ENCODE data around the gene ATP6V1A. TPM values are rescaled to one million over a fixed set of nuclear protein-coding genes. Genes with fewer than 3 reads are reported as not detected.
"Not testable (repeated sequence)": the region's sequence is repeated elsewhere in the genome, so short reads cannot be mapped to it uniquely, and the experiment has no call there.

Gene ATP6V1A
- total RNA-seq, 4 donors from 2014 or later = 21.0 to 23.5 (median 22.8) TPM

- no peak for DNase-seq (ENCODE audit: extremely low spot score)
- TF ChIP-seq CTCF (IDR thresholded peaks at IDR 0.05) (no peak), POLR2A (IDR thresholded peaks at IDR 0.05; ENCODE audit: low read depth) (no peak), EP300 (IDR thresholded peaks at IDR 0.05) (no peak), POLR2AphosphoS5 (IDR thresholded peaks at IDR 0.05) (no peak)
- intact Hi-C loops (cut with DNase I) = no loop called here
- Histone ChIP-seq H3K9me3 (no peaks in the 10 kb centered on the region), H3K4me1 (no peaks in the 10 kb centered on the region), H3K36me3 (no peaks in the 10 kb centered on the region), H3K4me3 (no peak overlapping the region), H3K27me3 (no peaks in the 10 kb centered on the region), H3K27ac (replicated peaks in 1 of 4) (no peak overlapping the region)
Observed at GRCh38 chr3:113847247-113847646, 100.4 kb downstream of the ATP6V1A start.

GRCh38 chr3:113847664-113848461, 101.0 kb downstream of the ATP6V1A start:
- 86% methylated on average over 2 of the region's 2 CpGs for WGBS
- Histone ChIP-seq H3K9me3 (no peaks in the 10 kb centered on the region), H3K4me1 (no peaks in the 10 kb centered on the region), H3K4me3 (no peak overlapping the region), H3K36me3 (no peaks in the 10 kb centered on the region), H3K27me3 (no peaks in the 10 kb centered on the region), H3K27ac (replicated peaks in 1 of 4) (no peak overlapping the region)
- intact Hi-C loops (cut with DNase I) = no loop called here
- no peak for TF ChIP-seq POLR2A (IDR thresholded peaks at IDR 0.05; ENCODE audit: low read depth)
- no peak for TF ChIP-seq POLR2AphosphoS5 (IDR thresholded peaks at IDR 0.05)
- TF ChIP-seq EP300 (IDR thresholded peaks at IDR 0.05) = no peak
- no peak for TF ChIP-seq CTCF (IDR thresholded peaks at IDR 0.05)
- no peak for DNase-seq (ENCODE audit: extremely low spot score)

GRCh38 chr3:113849071-113849470, 102.2 kb downstream of the ATP6V1A start:
- H3K36me3 ChIP-seq; intact Hi-C loops (cut with DNase I); H3K4me1 ChIP-seq; H3K9me3 ChIP-seq; H3K4me3 ChIP-seq; H3K27me3 ChIP-seq; H3K27ac ChIP-seq (replicated peaks in 1 of 4); DNase-seq (ENCODE audit: extremely low spot score): not testable (repeated sequence)
- WGBS = 92% methylated on average over 3 of the region's 3 CpGs

GRCh38 chr3:113849841-113850240, 103.0 kb downstream of the ATP6V1A start:
- H3K4me3 ChIP-seq; H3K9me3 ChIP-seq; H3K36me3 ChIP-seq; intact Hi-C loops (cut with DNase I); H3K27me3 ChIP-seq; H3K27ac ChIP-seq (replicated peaks in 1 of 4); DNase-seq (ENCODE audit: extremely low spot score); H3K4me1 ChIP-seq: not testable (repeated sequence)
- 92% methylated on average over 8 of the region's 22 CpGs for WGBS

- intact Hi-C loops (cut with DNase I) = not testable (repeated sequence)
Observed at GRCh38 chr3:113850391-113850790, 103.6 kb downstream of the ATP6V1A start.

GRCh38 chr3:113852506-113852905, 105.7 kb downstream of the ATP6V1A start:
- no peaks in the 10 kb centered on the region for H3K27me3 ChIP-seq
- H3K36me3 ChIP-seq = no peaks in the 10 kb centered on the region
- no peak for DNase-seq (ENCODE audit: extremely low spot score)
- 77% methylated on average over 3 of the region's 3 CpGs for WGBS
- intact Hi-C loops (cut with DNase I) = no loop called here
- no peaks in the 10 kb centered on the region for H3K4me1 ChIP-seq
- H3K4me3 ChIP-seq = no peak overlapping the region
- peaks cover 0 to under 1% (median 0%) of the 10 kb centered on the region in 4 donors for H3K9me3 ChIP-seq
- TF ChIP-seq EP300 (IDR thresholded peaks at IDR 0.05) (no peak), POLR2AphosphoS5 (IDR thresholded peaks at IDR 0.05) (no peak), CTCF (IDR thresholded peaks at IDR 0.05) (no peak), POLR2A (IDR thresholded peaks at IDR 0.05; ENCODE audit: low read depth) (no peak)
- H3K27ac ChIP-seq (replicated peaks in 1 of 4) = no peak overlapping the region

More at GRCh38 chr3:113850391-113850790, 103.6 kb downstream of the ATP6V1A start:
- not testable (repeated sequence) for H3K9me3 ChIP-seq; H3K36me3 ChIP-seq; H3K27me3 ChIP-seq; H3K4me3 ChIP-seq; H3K4me1 ChIP-seq; H3K27ac ChIP-seq (replicated peaks in 1 of 4); DNase-seq (ENCODE audit: extremely low spot score)
- WGBS = 83% methylated on average over 9 of the region's 9 CpGs

Other genes starting within 250 kb of the ATP6V1A start
- gene SPICE1, start 231.9 kb upstream of the ATP6V1A start, total RNA-seq = 10 to 100 TPM in 1 of 4 donors, 1 to 10 TPM in 3; 4.8 to 12.3 (median 7.0) TPM
- 1 to 10 TPM; 1.2 to 3.8 (median 1.9) TPM for gene SIDT1, start 214.5 kb upstream of the ATP6V1A start, total RNA-seq
- gene USF3, start 50.4 kb upstream of the ATP6V1A start, total RNA-seq = 10 to 100 TPM; 20.8 to 28.6 (median 25.0) TPM
- 100 to 1,000 TPM in 3 of 4 donors, 10 to 100 TPM in 1; 98.0 to 153 (median 119) TPM for gene NAA50, start 786 bp upstream of the ATP6V1A start, total RNA-seq
- 1 to 10 TPM in 2 of 4 donors, under 1 TPM in 1, not detected in 1; 0.33 to 2.7 (median 1.0) TPM for gene GRAMD1C, start 91.8 kb downstream of the ATP6V1A start, total RNA-seq
- 1 to 10 TPM; 2.0 to 5.2 (median 2.3) TPM for gene ZDHHC23, start 201.0 kb downstream of the ATP6V1A start, total RNA-seq